NOMO-1 (cell line): ENCODE measurements around the gene THADA.
"Not testable (repeated sequence)": the region's sequence is repeated elsewhere in the genome, so short reads cannot be mapped to it uniquely, and the experiment has no call there.

Experiments used
- DNase-seq, 2 experiments: peaks; one replicate each; lab custom pipeline; 2025; ENCODE audit not compliant: unreplicated experiment in 2 of 2; lab: John Stamatoyannopoulos, UW

The THADA gene

GRCh38 chr2:43397411-43397810 is 198.4 kb downstream of the THADA start:
- DNase-seq: no peak

DNA sequence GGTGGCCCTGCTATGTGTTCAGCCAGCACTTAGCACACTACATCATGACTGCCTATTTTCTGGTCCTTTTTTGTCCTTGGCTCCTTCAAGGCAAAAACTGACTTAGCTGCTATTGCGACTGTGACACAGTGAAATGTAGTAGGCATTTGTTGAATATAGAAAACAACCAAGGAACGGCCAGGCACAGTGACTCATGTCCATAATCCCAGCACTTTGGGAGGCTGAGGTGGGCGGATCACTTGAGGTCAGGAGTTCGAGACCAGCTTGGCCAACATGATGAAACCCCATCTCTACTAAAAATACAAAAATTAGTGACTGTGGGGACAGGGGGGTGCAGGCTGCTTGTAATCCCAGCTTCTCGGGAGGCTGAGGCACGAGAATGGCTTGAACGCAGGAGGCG is 199.5 kb downstream of the THADA start:
- DNase-seq: not testable (repeated sequence)

- DNase-seq: no peak
These were observed 201.9 kb downstream of the THADA start for GRCh38 chr2:43393918-43394317.

DNA sequence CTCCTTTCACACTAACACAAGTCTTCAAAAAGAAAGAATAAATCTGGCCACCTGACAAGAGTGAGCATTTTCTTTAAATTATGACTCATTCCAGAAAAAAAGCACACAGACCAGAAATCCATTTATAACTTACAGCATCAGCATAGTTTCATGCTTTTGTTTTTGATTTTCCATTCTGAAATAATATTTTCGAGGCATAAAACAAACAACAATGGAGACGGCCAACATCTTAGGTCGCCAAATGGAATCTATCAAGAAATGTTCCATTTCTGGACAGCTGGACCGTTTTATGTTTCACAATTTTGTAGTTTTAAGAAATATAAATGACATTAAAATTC is 204.0 kb downstream of the THADA start:
- DNase-seq: no peak

DNA sequence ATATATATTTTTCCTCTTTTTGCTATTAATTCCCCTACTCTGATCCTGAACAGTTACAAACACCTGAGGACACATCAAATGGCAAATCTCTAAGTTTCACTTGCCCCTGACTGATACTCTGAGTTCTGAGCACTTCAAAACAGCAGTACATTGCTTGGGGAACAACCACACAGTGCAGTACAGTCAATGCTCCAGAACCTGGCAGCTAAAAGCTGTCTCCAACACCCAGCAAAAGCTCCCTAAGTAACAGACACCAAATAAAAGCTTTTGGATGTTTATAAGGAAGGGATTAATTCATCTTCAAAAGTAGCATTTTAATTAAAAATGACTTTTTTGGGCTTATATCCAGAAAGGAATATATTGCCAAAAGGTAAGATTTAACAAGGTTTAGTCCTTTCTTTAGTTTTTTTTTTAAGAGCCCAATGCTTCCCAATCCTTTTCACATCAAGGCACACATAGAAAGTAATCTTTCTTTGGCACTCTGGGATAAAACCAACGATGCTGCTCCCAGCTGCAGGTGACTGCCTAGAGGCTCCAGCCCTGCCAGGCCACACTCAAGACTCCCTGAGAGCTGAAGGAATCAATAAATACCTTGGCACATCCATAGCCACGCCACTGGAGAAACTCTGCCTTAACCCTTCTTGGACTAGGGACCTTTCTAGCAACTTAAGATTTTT is 204.5 kb downstream of the THADA start:
- no peak for DNase-seq

- no peak for DNase-seq
These were observed 206.0 kb downstream of the THADA start for GRCh38 chr2:43389581-43390466.

- DNase-seq: no peak
These were observed 207.5 kb downstream of the THADA start for GRCh38 chr2:43388371-43388770.

DNA sequence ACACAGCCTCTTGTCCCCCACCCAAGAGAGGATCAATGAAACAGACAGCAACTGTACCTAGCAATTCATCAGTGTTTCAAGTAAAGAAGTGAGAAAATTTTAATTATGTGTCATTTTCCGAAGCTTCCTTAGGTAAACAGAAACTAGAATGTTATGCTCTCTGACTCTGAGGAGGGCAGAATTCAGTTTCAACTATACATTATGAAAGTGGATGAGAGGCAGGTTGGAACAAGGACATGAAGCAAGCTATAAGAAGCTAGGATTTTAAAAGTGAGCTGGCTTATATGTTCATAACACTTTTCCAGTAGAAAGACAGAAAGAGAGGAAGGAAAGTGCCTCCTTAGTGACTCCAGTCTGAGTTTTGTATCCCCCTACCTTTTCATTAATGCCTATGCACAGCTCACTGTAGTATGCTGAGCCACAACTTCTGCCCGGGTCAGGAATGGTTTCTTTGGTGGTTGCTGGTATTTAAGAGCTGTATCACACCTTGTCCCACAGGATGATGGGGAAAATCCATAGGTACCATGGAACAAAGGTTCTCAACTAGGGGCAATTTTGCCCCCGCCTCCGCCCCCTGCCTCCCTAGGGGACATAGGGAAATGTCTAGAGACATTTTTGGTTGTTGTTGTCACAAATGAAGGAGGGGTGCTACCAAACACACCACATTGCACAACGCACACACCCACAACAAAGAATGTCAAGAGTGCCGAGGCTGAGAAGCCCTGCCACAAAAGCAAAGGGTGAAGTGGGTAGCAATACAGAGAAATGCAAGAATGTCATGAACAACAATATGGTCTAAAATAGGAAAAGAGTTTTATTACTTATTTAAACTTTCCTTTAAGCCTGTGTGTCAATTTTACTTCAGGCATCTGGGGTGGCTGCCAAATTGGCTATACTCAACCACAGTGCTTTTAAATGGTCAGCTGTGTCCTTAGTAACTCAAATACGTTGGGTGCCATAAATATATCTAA is 208.5 kb downstream of the THADA start:
- DNase-seq: no peak

DNA sequence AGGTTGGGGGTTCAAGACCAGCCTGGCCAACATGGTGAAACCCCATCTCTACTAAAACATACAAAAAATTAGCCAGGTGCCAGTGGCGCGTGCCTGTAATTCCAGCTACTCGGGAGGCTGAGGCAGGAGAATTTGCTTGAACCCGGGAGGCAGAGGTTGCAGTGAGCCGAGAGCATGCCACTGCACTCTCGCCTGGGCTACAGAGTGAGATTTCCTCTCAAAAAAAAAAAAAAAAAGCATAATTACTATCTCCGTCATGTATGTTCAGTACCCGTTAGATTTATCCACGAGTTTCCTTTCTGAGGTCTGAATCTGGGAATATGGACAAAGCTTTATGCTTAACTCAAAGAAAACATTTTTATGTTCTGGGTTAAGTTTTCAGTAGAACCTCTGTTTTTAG is 209.2 kb downstream of the THADA start:
- not testable (repeated sequence) for DNase-seq

GRCh38 chr2:43384143-43384542 is 211.7 kb downstream of the THADA start:
- DNase-seq: no peak

DNA sequence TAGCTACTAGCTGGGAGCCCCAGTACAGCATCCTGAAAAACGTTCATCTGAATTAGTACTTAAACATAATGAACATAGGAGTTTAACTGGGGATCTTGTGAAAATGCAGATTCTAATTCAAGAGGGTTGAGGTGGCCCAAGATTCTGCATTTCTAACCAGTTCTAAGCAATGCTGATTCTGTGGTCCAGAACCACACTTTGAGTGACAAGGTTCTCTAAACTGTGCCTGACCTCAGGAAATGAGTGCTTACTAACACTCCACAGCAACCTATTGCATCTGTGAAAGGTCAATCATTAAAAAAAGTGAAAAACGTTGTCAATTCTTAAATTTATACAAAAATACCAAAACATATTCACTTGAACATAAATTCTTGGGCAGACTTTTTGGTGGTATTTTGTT is 212.3 kb downstream of the THADA start:
- peak in 1 of 2 experiments; percentile 21 for DNase-seq

- DNase-seq: no peak
These were observed 216.3 kb downstream of the THADA start for GRCh38 chr2:43379494-43379893.

DNA sequence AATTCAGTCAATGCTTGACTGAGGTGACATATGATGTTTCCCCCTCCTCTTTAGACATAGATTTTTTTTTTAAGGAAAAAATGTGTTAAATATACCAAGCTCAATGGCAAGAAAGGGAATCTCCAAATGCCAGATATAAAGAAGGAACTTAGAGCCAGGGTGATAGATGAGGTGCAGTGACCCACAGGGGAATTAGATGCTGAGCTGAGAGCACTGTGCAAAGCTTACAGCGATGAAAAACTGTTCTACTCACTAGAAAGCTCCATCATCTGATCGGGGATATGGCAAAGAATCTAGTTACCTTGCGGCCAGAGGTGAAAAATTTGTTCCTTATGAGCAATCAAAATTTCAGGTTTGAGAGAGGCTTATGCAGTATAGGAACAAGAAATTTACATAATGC is 218.5 kb downstream of the THADA start:
- DNase-seq: no peak

- DNase-seq: no peak
These were observed 219.2 kb downstream of the THADA start for GRCh38 chr2:43376523-43377198.

DNA sequence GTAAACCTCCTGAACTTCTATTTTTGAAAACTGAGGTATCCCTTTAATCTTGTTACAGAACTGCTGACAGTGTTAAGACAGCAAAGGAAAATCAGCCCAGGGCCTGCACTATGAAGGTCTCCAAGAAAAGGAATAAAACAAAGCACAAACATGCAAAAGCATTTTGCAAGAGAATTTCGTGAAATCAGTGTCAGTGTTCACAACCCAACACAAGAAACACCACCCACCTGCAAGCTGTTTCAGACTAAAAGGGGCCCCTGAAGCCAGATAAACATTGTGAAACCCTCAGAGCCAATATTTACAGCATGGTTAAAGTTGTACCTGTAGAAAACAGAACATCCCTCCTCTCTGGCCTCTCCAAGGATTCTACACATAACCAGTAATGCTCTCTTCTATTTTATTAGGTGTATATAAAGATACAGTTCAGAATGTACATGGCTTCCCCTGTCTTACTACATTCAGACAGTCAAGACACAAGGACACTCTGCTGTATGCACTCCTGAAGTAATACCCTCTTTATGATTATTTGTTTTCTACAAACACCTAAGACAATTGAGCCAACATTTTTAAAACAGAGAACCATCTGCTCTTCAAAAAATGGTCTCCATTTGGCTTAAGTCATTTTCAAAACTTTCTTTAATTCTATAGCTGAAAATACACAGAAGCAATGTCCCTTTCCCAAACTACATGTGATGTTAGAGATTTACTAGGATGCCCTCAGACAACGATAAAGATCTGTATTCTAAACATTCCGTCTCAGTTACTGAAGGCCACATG is 219.9 kb downstream of the THADA start:
- no peak for DNase-seq

DNA sequence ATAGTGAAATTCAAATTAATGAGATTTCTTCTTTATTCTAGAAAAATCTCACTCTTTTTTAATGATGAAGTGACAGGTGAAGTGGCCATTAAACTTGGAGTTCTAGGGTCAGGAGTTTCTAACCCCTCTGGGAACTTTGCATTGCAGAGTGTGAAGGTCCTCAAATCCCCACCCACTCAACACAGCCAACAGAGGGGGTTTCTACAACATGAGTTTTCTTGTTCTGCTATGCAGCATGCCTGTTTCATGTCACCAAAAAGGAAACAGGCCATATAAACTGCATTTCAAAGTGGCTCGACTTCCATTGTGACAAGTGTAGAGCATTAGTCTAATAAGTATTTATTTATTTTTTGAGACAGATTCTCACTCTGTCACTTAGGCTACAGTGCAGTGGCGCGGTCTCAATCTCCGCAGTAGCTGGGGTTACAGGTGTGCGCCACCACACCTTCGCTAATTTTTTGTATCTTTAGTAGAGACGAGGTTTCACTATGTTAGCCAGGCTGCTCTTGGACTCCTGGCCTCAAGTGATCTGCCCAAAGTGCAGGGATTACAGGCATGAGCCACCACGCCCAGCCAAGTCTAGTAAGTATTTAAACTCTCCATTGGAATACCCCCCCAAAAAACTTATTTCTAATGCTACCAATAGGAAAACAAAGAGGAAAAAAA is 223.3 kb downstream of the THADA start:
- no peak for DNase-seq

- no peak for DNase-seq
These were observed 225.1 kb downstream of the THADA start for GRCh38 chr2:43370705-43371104.

GRCh38 chr2:43370146-43370545 is 225.7 kb downstream of the THADA start:
- DNase-seq: no peak
